GM20000 (cell line): ENCODE measurements around the gene CTSF.

Source experiments
- DNase-seq: peaks from one replicate; pipeline ENCODE4 v3.0.0; 2012; ENCODE audit warnings: low spot score
- CTCF ChIP-seq: IDR thresholded peaks from 2 replicates; pipeline ENCODE4 v1.5.1; 2012; ENCODE audit warnings: mild to moderate bottlenecking, control low read depth; ENCODE audit errors: extremely low read depth, missing control alignments

The CTSF gene

GRCh38 chr11:66561178-66561974, 7.0 kb downstream of the CTSF start:
- DNase-seq = no peak
- no peak for TF ChIP-seq CTCF

- TF ChIP-seq CTCF = no peak
- no peak for DNase-seq
Measured at GRCh38 chr11:66559866-66560676, 8.3 kb downstream of the CTSF start.

GRCh38 chr11:66559142-66559865, 9.1 kb downstream of the CTSF start:
- DNase-seq = no peak
- no peak for TF ChIP-seq CTCF

GRCh38 chr11:66557733-66558326, 10.6 kb downstream of the CTSF start:
- DNase-seq = no peak
- no peak for TF ChIP-seq CTCF

- TF ChIP-seq CTCF = no peak
- DNase-seq = no peak
Measured at GRCh38 chr11:66556086-66556485, 12.3 kb downstream of the CTSF start.

GRCh38 chr11:66555416-66555815, 13.0 kb downstream of the CTSF start:
- no peak for DNase-seq
- TF ChIP-seq CTCF = no peak

- no peak for TF ChIP-seq CTCF
Measured at GRCh38 chr11:66554602-66555001, 13.8 kb downstream of the CTSF start.

More at GRCh38 chr11:66554602-66555001, 13.8 kb downstream of the CTSF start:
- no peak for DNase-seq
